Stimulated activated CD8-positive, alpha-beta memory T cell treated with anti-CD3 and anti-CD28 coated beads, Interleukin-15, amount 100 ng/mL, for 4 hours (primary cell): ENCODE measurements around the gene RHD.
"Not testable (repeated sequence)": the region's sequence is repeated elsewhere in the genome, so short reads cannot be mapped to it uniquely, and the experiment has no call there.

Source experiments
- DNase-seq, 2 donors: peaks; one replicate each; pipeline ENCODE4 v3.0.0-alpha.2; 2020; ENCODE audit warnings: low read depth in 2 of 2

Gene RHD

DNA sequence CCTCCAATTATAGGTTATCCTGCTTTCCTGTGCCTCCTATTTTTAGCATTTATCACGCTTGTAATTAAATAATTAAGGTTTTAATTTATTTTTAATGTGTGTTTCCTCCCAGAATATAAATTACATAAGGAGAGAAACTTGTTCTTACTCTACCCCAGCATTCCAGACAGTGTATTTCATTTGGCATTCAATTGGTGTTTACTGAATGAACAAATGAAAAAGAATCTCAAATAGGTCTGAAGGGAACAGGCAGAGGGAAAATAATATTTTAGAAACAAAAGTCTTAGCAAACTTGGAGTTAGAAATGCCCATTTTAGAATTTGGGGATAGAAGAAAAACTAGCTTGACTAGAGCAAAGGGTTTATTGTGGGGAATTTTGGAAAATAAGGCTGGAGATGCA is 15.1 kb upstream of the RHD start:
- no peak for DNase-seq

DNA sequence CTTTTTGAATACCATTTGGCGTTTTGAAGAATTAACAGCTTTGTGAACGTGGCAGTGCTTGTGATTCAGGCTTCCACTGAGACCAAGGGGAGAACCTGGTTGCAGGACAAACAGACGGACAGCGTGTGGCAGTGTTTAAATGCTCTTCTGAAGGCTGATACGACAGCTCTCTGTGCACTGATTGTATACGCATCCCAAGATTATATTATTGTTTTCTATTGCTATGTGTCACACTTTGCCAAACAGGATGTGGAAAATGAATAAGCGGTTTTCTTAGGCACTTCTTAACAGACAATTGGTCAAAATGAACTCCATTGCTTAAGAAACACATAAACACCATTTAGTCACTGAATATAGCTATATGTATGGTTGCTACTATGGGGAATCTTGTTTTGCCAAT is 12.5 kb upstream of the RHD start:
- DNase-seq: not testable (repeated sequence)

- not testable (repeated sequence) for DNase-seq
These were observed 12.0 kb upstream of the RHD start for GRCh38 chr1:25260336-25260735.

DNA sequence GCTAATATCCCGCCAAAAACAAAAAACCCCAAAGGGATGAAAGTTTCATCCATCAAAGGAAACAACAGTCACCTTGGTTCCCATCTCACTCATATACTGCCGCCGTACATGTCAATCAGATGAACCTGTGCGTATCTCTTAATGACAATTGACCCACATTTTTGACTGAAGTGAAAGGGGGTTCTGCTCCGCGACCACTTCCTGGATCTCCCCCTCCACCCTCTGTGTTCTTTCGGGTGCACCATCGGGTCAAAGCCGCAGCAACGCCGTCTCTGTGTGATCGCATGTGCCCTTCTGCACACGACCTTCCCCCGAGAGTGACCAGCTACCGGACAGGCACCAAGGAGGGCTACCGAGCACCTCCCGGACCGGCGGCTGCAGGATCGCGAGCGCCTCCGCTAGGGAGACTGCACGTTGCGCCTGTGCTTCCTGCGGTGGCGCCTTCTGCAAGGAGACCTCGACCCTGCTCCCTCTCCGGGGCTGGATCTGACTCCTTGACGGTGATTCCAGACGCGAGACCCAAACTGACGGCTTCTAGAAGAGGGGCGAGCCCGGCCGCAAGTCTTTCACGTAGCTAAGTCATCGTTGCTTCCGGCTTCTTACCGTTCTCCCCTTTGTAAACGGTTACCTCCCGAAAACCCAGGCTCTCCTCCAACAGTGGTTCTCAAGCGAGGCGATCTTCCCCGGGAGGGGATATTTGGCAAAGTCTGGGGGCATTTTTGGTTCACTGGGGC is 5.6 kb upstream of the RHD start:
- DNase-seq: not testable (repeated sequence)

DNA sequence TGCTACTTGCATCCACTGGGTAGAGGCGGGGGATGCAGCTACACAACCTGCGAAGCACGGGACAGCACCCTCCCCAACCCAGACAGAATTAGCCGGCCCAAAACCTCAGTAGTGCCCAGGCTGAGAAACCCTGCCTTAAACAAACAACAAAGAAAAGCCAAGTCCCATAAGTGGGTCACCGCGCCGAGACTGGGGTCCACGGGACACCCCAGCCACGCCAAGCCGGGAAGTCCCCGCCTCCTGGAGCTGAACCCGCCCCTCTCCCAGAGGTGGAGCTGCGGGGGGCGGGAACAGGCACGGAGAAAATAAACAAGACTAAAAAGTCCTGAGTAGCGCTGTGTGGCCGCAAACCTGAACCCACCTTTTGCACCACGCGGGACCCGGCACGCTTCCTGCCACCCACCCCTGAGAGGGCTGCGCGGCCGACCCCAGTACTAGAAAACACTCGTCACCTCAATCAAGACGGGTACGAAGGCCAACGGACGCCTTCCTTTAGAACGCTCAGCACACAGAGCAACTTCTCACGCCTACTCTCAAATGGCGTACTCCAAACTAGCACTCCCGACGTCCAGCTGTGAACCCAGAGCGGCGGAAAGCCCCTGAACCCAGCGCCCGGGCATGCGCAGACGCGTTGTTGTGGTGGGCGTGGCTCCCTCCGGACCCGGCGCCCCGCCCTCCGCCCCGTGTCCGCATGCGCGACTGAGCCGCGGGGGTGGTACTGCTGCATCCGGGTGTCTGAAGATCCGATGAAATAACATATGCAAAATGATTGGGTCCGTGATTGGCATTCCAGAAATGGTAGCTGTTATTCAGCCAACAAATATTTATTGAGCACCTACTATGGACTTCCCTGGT is 4.8 kb upstream of the RHD start:
- DNase-seq: peak; percentile 81 to 87

- not testable (repeated sequence) for DNase-seq
These were observed 4.1 kb upstream of the RHD start for GRCh38 chr1:25268143-25268760.

- DNase-seq: not testable (repeated sequence)
These were observed 3.3 kb downstream of the RHD start for GRCh38 chr1:25275648-25276047.

DNA sequence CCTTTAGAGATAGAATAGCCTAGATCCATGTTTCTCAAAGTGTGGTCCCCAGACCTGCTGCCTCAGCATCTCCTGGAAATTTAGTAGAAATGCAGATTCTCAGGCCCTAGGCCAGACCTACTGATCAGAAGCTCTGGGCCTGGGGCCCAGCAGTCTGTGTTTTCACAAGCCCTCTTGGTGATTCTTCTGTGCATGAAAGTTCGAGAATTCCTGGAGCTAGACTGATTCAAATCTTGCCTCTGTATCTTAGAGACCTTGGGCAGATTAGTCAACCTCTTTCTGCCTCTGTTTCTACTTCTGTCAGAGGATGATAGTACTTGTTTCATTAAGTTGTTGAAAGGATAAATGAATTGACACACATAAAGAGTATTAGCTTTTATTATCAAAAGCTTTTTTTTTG is 5.0 kb downstream of the RHD start:
- DNase-seq: not testable (repeated sequence)

GRCh38 chr1:25278358-25278757 is 6.0 kb downstream of the RHD start:
- not testable (repeated sequence) for DNase-seq

GRCh38 chr1:25278790-25279189 is 6.5 kb downstream of the RHD start:
- DNase-seq: not testable (repeated sequence)

GRCh38 chr1:25279693-25280111 is 7.4 kb downstream of the RHD start:
- DNase-seq: not testable (repeated sequence)

DNA sequence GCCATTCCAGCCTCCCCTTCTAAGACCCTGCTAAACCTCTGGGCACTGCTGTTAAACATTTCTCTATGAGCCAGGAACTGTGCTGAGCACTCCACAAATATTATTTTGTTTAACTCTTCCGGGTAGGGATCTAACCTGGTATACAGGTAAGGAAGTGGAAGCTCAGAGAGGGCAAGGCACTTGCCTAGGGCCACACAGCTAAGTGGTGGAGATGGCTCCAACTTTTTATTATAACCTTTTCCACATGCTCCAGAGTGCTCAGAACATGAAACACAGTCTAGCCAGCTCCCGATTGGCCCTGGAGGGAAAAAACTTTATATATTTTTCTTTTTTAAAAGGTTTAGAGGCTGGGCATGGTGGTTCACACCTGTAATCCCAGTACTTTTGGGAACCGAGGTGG is 13.6 kb downstream of the RHD start:
- not testable (repeated sequence) for DNase-seq

DNA sequence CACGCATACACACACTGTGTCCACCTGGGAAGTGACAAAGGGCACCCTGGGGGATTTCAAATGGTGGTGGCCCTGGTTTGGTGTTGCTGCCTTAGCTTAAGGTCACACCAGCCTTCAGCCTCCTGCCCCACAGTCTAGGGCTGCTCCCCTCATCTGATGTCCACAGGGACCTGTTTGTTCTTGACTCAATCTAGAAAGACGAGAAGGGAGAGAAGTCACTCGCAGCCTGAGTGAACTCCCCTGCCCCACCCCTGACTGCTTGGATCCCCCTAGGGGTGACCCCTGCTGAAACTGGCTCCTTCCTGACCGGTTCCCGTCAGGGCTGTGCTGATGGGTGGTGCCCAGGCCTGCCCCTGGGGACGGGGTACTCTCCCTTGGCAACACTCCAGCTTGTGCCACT is 14.9 kb downstream of the RHD start:
- not testable (repeated sequence) for DNase-seq

DNA sequence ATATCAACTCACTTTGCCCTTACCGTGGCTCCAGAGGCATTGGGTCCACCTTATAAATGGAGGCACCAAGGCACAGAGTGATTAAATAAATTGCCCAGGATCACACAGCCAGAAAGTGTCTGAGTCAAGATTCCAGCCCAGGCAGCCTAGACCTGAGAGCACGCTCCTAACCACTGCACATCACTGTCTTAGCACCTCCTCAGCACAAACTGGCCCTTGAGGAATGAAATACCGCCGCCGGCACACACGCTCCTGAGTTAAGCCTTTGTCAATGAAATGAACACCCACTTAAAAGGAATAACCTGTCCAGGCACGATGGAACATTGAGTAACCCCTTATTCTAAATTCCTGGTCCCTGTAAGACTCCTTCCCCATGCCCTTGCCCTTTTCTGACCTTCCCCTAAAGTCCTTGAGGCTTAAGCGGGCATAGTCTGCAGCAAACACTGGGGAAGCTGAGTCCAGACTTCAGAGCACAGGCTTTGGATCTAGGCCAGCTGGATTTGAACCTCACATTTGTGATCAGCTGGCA is 16.3 kb downstream of the RHD start:
- DNase-seq: not testable (repeated sequence)

DNA sequence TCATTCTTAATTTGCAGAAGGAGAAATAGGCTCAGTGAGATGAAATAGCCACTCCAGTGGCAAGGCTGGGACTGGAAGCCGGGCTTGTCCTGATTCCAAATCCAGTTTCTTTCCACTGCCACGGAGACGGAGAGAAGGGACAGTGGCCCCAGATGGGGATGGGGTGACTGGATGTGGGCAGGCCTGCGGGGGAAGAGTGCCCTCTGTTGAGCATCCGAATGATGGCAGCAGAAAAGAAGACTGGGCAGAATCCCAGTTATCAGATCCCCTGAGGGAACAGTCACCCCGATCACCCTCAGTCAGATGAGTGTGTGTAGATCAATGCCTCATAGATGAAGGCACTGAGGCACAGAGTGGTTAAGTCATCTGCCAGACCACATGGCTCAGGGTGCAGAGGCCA is 17.7 kb downstream of the RHD start:
- not testable (repeated sequence) for DNase-seq

- DNase-seq: not testable (repeated sequence)
These were observed 21.1 kb downstream of the RHD start for GRCh38 chr1:25293426-25293825.

DNA sequence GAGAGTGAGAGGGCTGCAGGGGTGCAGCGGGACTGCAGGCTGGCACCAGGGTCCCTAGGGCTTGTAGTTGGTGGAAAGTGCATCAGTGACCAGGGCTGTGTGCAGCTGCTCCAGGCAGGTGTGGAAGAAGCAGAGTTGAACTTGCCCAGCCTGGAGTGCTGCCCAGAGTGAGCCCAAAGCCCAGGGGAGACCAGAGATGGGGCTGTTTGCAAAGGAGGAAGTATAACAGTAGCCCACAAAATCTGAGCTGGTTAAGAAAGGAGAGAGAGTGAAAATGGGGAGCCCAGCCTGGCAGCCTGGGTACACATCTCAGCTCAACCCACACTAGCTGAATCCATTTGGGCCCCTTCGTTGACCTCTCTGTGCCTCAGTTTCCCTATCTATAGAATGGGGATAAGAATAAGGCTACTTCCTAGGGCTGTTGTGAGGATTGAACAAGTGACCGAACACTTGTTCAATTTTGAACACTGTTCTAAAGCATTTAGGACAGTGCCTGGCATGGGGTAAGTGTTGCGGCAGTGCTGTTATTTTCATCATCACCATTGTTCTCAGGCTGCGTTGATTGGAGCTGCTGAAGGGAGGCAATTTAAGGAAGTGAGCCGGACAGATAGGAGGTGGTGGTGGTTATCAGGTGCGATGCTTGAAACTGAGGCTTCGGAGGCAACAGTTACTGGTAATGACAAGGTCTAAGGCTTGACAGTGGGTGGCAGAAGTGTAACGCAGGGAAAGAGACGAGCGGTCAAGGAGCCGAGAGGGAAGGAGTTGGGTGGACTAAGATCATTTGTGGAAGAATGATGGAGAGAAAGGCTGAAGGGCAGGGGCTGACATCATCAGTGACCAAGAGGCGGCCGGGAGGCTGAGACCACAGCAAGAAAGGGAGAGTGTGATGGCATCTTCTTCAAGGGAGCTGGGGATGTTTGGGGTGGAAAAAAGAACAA is 22.8 kb downstream of the RHD start:
- not testable (repeated sequence) for DNase-seq

DNA sequence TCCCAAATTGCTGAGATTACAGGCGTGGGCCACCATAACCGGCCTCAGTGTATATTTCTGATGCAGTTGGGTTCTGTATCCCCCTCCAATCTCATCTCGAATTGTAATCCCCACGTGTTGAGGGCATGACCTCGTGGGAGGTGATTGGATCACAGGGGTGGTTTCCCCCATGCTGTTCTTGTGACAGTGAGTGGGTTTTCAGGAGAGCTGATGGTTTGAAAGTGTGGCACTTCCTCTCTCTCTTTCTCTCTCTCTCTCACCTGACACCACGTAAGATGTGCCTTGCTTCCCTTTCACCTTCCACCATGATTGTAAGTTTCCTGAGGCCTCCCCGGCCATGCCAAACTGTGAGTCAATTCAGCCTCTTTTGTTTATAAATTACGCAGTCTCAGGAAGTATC is 24.2 kb downstream of the RHD start:
- not testable (repeated sequence) for DNase-seq

DNA sequence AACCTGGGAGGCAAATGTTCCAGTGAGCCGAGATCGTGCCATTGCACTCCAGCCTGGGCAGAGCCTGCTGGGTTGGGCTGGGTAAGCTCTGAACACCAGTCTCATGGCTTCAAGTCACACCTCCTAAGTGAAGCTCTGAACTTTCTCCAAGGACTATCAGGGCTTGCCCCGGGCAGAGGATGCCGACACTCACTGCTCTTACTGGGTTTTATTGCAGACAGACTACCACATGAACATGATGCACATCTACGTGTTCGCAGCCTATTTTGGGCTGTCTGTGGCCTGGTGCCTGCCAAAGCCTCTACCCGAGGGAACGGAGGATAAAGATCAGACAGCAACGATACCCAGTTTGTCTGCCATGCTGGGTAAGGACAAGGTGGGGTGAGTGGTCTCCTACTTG is 28.4 kb downstream of the RHD start:
- not testable (repeated sequence) for DNase-seq

DNA sequence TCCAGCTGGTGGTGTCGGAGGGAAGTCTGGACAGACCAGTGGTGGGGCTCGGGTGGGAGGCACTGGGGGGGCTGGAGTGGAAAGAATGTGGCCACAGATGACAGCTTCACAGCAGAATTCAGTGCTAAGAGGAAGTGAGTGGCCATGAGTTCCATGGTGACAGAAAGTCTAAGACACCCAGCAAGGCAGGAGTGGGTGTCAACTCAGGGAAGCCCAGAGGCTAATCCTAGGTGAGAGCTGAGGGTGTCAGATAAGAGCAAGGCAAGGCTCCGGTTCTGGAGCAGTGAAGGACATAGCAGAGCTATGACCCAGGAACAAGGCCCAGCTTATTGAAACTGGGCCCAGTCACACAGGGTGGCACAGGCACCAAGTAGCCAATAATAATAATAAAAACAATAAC is 30.0 kb downstream of the RHD start:
- not testable (repeated sequence) for DNase-seq

- not testable (repeated sequence) for DNase-seq
These were observed 32.6 kb downstream of the RHD start for GRCh38 chr1:25304936-25305335.
